GM21717 (cell line): ENCODE results near the gene EARS2.

ENCODE experiments used
- ATAC-seq: cut with Tn5 transposase; IDR thresholded peaks from one replicate; pipeline ENCODE4 v1.9.1; 2021; ENCODE audit warnings: mild to moderate bottlenecking, moderate library complexity; ENCODE audit not compliant: unreplicated experiment

The EARS2 gene

GRCh38 chr16:23508589-23509440 lies 48.3 kb downstream of the EARS2 start:
- ATAC-seq = no peak

DNA sequence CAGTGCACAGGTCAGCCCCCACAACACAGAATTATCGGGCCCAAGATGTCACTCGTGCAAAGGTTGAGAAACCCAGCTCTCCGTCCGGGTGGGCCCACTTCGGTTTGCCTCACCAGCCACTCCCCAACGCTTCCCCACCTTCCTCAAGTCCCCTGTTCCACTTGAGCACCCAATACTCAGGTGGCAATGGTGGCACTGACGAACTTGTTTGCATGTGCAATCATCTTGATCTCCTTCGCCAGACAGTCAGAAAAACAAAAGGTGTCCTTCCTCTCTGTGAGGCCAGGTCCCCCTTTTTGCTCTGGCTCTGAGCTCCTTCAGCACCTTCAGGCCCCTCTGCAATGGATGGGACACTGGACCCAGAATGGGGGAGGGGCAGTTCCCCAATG lies 50.5 kb downstream of the EARS2 start:
- ATAC-seq = no peak

- ATAC-seq = no peak
Observed at GRCh38 chr16:23505671-23506605, 51.2 kb downstream of the EARS2 start.

- no peak for ATAC-seq
Observed at GRCh38 chr16:23505180-23505665, 51.9 kb downstream of the EARS2 start.

DNA sequence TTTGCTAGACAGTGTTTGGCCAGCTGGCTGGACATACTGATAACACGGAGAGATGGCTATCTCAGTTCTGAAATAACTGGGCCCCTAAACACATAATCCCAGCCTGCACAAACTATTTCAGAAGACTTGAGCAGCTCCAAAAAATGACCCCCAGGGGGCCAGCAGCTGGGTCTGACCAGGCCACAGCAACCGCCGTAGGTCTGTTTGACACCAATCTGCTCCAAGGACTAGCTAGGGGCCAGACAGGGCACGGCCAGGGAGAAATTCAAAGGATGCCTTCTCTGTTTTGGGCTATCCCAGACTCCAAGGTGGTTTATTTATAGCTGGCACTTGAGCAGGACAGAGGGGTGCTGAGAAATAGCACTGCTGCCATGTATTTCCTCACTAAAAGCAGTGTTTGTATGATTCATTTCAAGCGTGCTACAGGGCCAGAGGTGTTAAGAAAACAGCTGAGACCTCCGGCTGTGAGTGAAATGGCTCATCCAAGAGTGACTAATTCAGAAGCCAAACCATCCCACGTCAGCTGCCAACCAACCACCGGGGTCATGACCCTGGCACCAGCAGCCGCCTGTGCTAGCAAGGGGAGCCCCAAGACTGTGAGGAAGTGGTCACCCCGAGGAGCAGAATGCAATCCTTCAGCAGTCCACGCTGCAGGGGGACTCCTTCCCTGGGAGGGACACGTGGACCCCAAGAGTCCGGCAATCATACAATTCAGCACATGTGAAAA lies 52.5 kb downstream of the EARS2 start:
- peak; percentile 61 for ATAC-seq

DNA sequence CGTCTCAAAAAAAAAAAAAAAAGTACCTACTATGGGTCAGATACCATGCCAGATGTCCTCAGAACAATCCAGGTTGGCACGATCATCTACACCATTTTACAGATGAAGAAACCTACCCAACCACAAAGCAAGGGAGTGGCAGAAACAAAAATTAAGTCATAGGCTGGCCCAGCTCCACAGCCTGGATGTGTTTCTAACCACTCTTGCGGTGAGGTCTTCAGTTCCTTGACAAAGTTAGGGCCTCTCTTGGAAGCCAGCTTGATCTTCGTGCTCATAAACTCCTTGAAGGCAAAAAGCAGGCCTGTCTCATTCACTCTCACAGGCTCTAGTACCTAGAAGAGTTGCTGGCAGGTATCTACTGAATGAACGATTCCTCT lies 53.1 kb downstream of the EARS2 start:
- no peak for ATAC-seq

- ATAC-seq = no peak
Observed at GRCh38 chr16:23502466-23502865, 54.7 kb downstream of the EARS2 start.

GRCh38 chr16:23501291-23501690 lies 55.9 kb downstream of the EARS2 start:
- no peak for ATAC-seq

- ATAC-seq = no peak
Observed at GRCh38 chr16:23500862-23501225, 56.3 kb downstream of the EARS2 start.

DNA sequence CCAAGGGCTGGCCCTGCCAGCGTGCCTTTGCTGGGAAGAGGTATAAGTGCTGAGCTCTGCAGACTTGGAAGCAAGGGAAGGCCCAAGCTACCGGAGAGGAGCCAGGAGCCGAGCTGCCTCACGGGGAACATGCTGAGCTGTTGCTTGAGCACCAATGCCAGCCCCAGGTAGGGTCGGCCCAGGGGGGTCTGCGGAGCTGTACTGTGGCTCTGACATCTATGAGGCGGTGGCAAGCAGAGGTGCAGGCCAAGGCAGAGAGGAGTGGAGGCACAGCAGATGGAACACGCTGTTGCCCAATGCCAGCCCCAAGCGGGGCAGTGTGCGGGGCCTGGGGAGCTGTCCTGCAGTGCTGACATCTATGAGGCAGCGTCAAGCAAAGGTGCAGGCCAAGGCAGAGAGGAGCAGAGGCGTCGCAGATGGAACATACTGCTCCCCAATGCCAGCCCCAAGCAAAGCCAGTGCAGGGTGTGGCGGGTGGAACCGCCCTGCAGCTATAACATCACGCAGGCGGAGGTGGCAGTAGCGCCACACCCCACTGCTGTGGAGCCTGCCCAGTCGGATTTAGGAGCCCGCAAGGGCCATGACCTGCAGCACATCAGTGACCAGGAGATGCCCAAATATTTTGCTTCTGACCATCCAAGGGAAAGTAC lies 56.8 kb downstream of the EARS2 start:
- ATAC-seq = no peak

- no peak for ATAC-seq
Observed at GRCh38 chr16:23499801-23500200, 57.3 kb downstream of the EARS2 start.

DNA sequence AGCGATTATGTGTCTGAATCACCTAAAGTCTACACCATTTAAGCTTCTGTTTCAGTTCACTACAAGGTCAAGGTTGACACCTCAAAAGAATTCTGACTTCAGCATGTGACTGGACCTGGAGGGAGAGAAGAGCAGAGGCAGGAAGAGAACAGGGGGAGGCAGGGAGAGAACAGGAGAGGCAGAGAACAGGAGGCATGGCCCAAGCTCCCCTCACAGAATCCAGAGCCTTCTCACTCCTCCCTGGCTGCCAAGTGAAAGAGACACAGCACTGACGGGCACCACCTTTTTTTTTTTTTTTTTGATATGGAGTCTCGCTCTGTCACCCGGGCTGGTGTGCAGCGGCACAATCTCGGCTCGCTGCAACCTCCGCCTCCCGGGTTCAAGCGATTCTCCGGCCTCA lies 58.3 kb downstream of the EARS2 start:
- no peak for ATAC-seq

DNA sequence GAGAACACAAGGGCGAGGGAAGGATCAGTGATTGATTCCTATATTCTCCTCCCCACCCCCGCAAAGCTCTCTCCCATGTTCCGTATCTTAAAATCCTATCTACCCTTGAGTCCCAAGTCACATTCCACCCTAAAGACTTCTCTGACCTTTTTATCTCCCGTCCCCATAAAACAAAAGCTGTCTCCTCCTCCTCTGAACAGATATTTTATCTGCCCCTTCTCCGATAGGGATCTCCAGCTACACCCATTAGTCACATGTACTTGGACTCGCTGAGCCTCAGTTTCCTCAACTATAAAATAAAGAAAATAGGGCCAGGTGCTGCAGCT lies 59.6 kb downstream of the EARS2 start:
- ATAC-seq = no peak

DNA sequence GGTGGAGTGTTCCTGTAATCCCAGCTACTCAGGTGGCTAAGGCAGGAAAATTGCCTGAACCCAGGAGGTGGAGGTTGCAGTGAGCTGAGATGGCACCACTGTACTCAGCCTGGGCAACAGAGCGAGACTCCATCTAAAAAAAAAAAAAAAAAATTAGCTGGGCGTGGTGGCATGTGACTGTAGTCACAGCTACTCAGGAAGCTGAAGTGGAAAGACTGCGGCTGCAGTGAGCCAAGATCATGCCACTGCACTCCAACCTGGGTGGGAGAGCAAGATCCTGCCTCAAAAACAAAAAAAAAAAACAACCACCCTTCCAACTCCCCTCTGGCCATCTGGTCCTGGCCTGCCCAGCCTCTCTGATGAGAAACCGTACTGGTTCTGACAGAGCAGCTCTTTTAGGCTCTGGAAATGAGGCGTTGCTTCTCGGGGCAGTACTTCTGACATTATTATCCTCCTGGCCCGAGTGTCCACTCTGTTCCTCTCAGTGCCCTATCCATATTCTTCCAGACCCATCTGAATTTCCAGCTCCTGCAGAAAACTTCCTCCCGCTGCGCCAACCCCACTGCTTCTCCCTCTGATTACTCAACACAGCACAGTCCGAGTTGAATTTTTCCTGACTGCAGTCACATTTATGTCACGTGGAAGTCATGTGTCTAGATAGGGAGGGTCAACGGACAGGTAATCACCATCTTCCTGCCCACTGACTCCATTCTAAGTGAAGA lies 60.2 kb downstream of the EARS2 start:
- no peak for ATAC-seq

DNA sequence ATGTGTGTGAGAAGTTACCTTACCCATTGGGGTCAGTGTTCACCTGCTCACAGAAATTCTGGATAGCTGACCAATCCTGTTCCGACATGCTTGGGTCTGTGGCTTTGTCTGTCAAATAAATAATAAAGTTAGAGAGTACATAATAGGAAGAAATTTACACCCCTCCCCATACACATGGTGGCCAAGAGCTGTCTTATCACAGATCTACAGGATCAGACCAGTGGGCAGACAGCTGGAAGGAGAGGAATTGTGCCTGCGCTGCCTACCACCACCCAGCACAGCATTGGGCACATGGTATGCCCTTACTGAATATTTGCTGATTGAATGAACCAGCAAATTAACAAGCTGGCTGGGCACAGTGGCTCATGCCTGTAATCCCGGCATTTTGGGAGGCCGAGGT lies 61.5 kb downstream of the EARS2 start:
- no peak for ATAC-seq

GRCh38 chr16:23494188-23494587 lies 63.0 kb downstream of the EARS2 start:
- ATAC-seq = no peak

- no peak for ATAC-seq
Observed at GRCh38 chr16:23491490-23492391, 65.4 kb downstream of the EARS2 start.

DNA sequence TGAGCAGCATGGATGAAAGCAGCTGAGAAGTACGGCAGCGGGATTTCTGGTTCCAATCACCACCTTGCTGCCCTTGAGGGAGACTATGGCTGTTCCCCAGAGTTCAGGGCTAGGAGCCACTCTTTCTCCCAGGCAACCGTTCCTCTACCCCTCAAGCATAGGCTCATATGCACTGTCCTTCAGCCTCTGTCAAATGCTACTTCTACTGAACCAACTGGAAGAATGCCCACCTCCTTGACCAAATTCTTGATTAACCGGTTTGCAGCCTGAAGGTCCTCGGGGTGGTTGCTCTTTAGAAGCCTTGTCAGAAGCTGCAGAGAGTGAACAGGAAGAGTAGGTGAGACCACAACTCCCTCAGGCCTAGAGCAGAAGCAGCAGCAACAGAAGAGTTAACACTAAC lies 70.7 kb downstream of the EARS2 start:
- ATAC-seq = no peak

DNA sequence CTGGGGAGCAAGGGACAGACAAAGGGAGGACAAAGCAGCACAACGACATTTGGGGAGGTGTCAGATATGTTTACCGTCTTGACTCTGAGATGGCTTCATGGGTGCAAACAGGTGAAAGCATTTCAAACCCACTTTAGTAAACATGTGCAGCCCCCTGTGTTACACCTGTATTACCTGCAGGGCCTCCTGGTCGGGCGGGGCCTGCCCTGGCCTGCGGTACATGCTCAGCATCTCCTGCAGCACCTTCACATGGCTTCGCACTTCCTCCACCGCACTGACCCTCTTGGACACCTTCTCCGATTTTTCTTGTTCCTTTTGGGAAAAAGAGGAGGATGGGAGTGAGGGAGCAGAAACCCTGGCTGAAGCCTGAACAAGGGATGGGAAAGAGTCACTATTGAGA lies 71.3 kb downstream of the EARS2 start:
- ATAC-seq = no peak
